HL-60 (cell line): ENCODE data around the gene HRH1.

Source experiments
- DNase-seq, 2 experiments: peaks; one replicate each; pipeline ENCODE4 v3.0.0-alpha.2; 2010 to 2020; ENCODE audit warnings: low read depth in 1 of 2, low spot score in 1 of 2
- H3K27ac ChIP-seq: fragments of 250-450 bp; sonication (Bioruptor Pico); replicated peaks from 2 replicates; pipeline ENCODE4 v1.5.1; 2020; ENCODE audit warnings: mild to moderate bottlenecking, moderate library complexity
- H3K27me3 ChIP-seq: fragments of 250-450 bp; sonication (Bioruptor Pico); 2 replicates; pipeline ENCODE4 v1.5.1; 2021; ENCODE audit warnings: mild to moderate bottlenecking, moderate library complexity; ENCODE audit not compliant: insufficient read depth, poor library complexity, severe bottlenecking
- H3K4me3 ChIP-seq: replicated peaks from 2 replicates; pipeline ENCODE4 v1.5.1; 2011; ENCODE audit warnings: mild to moderate bottlenecking, control low read depth, low read length; ENCODE audit not compliant: insufficient read depth
- CTCF ChIP-seq: IDR thresholded peaks from one replicate; pipeline ENCODE4 v1.5.1; 2011; ENCODE audit warnings: low read length, control low read depth, inconsistent platforms; ENCODE audit not compliant: insufficient read depth
- GABPA ChIP-seq: IDR thresholded peaks from 2 replicates; pipeline ENCODE4 v1.6.1; 2012; ENCODE audit warnings: low read depth
- POLR2AphosphoS5 ChIP-seq: IDR thresholded peaks from 2 replicates; pipeline ENCODE4 v1.6.1; 2012; ENCODE audit warnings: low read depth
- REST ChIP-seq: IDR thresholded peaks from 2 replicates; pipeline ENCODE4 v1.6.1; 2012; ENCODE audit warnings: low read depth; ENCODE audit not compliant: insufficient replicate concordance
- SPI1 ChIP-seq: IDR thresholded peaks from 2 replicates; pipeline ENCODE4 v1.6.1; 2012; ENCODE audit warnings: low read depth, mild to moderate bottlenecking, borderline replicate concordance

Gene HRH1

GRCh38 chr3:11150256-11150655, 4.0 kb upstream of the HRH1 start:
- Histone ChIP-seq H3K27me3 (peaks cover 20% of the 10 kb centered on the region), H3K27ac (no peak overlapping the region), H3K4me3 (no peak overlapping the region)
- no peak for DNase-seq
- TF ChIP-seq CTCF (no peak), POLR2AphosphoS5 (no peak), REST (no peak), GABPA (no peak), SPI1 (no peak)

- TF ChIP-seq SPI1 = no peak
- no peak for TF ChIP-seq CTCF
- TF ChIP-seq POLR2AphosphoS5 = no peak
- TF ChIP-seq REST = no peak
- TF ChIP-seq GABPA = no peak
- no peak for DNase-seq
- Histone ChIP-seq H3K27me3 (peaks cover 33% of the 10 kb centered on the region), H3K27ac (no peak overlapping the region), H3K4me3 (no peak overlapping the region)
These were observed 2.0 kb upstream of the HRH1 start for GRCh38 chr3:11152301-11152700.

GRCh38 chr3:11154953-11155325, 646 bp downstream of the HRH1 start:
- no peak for DNase-seq
- TF ChIP-seq POLR2AphosphoS5 (no peak), GABPA (no peak), CTCF (no peak), REST (no peak), SPI1 (no peak)
- peaks cover 43% of the 10 kb centered on the region for H3K27me3 ChIP-seq
- no peak overlapping the region for H3K4me3 ChIP-seq
- no peak overlapping the region for H3K27ac ChIP-seq
